ENCODE results near the gene OLFML3.

OLFML3 gene

DNA sequence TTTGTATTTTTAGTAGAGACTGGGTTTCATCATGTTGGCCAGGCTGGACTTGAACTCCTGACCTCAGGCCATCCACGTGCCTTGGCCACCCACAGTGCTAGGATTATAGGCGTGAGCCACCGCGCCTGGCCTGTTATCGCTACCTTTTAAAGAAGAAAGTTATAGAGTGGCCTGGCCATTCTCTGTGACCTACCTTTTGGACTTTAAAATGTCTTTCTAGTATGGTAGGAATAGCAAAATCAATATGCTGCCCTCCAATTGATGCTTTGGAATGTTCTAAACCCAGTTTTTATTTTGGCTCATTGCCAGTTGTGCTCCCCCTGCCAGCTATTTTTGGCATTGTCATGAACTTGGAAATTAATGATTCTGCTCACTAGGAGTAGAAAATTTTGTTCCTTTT lies 30.3 kb upstream of the OLFML3 start:
- H4K20me1 ChIP-seq (ENCODE audit: insufficient read depth, low read length) = no peaks in the 10 kb centered on the region
- H3K27ac ChIP-seq (ENCODE audit: low read length) = no peak overlapping the region
- no peak overlapping the region for H3K4me3 ChIP-seq (ENCODE audit: low read length)
- H2AFZ ChIP-seq (ENCODE audit: low read length) = no peak overlapping the region
- TF ChIP-seq, protein P1, sequence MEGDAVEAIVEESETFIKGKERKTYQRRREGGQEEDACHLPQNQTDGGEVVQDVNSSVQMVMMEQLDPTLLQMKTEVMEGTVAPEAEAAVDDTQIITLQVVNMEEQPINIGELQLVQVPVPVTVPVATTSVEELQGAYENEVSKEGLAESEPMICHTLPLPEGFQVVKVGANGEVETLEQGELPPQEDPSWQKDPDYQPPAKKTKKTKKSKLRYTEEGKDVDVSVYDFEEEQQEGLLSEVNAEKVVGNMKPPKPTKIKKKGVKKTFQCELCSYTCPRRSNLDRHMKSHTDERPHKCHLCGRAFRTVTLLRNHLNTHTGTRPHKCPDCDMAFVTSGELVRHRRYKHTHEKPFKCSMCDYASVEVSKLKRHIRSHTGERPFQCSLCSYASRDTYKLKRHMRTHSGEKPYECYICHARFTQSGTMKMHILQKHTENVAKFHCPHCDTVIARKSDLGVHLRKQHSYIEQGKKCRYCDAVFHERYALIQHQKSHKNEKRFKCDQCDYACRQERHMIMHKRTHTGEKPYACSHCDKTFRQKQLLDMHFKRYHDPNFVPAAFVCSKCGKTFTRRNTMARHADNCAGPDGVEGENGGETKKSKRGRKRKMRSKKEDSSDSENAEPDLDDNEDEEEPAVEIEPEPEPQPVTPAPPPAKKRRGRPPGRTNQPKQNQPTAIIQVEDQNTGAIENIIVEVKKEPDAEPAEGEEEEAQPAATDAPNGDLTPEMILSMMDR (IDR thresholded peaks at IDR 0.05; ENCODE audit: low read length) = no peak
- TF ChIP-seq EZH2 (optimal IDR thresholded peaks at IDR 0.05; ENCODE audit: low read depth, low read length) = no peak
- TF ChIP-seq EZH2phosphoT487 (IDR thresholded peaks at IDR 0.05; ENCODE audit: low read length) = no peak
- no peaks in the 10 kb centered on the region for H3K27me3 ChIP-seq (replicated peaks; ENCODE audit: insufficient read depth, low read length)
- H3K4me1 ChIP-seq (ENCODE audit: low read length) = peaks cover 28% of the 10 kb centered on the region; the same call in 1 of the 2 replicates
- no peak overlapping the region for H3K9ac ChIP-seq (ENCODE audit: low read length)
- DNase-seq = no peak
- no peaks in the 10 kb centered on the region for H3K9me2 ChIP-seq (replicated peaks; ENCODE audit: insufficient read depth, low read length)
- no peaks in the 10 kb centered on the region for H3K9me3 ChIP-seq (replicated peaks; ENCODE audit: insufficient read depth, low read length)
- peaks cover 29% of the 10 kb centered on the region for H3F3A ChIP-seq (ENCODE audit: insufficient read depth, low read length)
- H3K4me2 ChIP-seq (ENCODE audit: low read depth, low read length) = no peak overlapping the region
- no peaks in the 10 kb centered on the region for H3K36me3 ChIP-seq (replicated peaks; ENCODE audit: insufficient read depth, low read length)
- peaks cover 90% of the 10 kb centered on the region for H3K79me2 ChIP-seq (ENCODE audit: low read length)

GRCh38 chr1:113950908-113951307 lies 28.4 kb upstream of the OLFML3 start:
- peaks cover 18% of the 10 kb centered on the region for H3F3A ChIP-seq (ENCODE audit: insufficient read depth, low read length)
- no peak overlapping the region for H3K4me3 ChIP-seq (ENCODE audit: low read length)
- no peak overlapping the region for H3K27ac ChIP-seq (ENCODE audit: low read length)
- DNase-seq = no peak
- peaks cover 82% of the 10 kb centered on the region for H3K79me2 ChIP-seq (ENCODE audit: low read length)
- peaks cover 15% of the 10 kb centered on the region; the same call in 1 of the 2 replicates for H3K4me1 ChIP-seq (ENCODE audit: low read length)
- no peak for TF ChIP-seq EZH2phosphoT487 (IDR thresholded peaks at IDR 0.05; ENCODE audit: low read length)
- no peak for TF ChIP-seq EZH2 (optimal IDR thresholded peaks at IDR 0.05; ENCODE audit: low read depth, low read length)
- TF ChIP-seq, protein P1 (IDR thresholded peaks at IDR 0.05; ENCODE audit: low read length) = no peak
- H3K9me3 ChIP-seq (replicated peaks; ENCODE audit: insufficient read depth, low read length) = no peaks in the 10 kb centered on the region
- no peak overlapping the region for H2AFZ ChIP-seq (ENCODE audit: low read length)
- no peak overlapping the region for H3K4me2 ChIP-seq (ENCODE audit: low read depth, low read length)
- no peaks in the 10 kb centered on the region for H4K20me1 ChIP-seq (ENCODE audit: insufficient read depth, low read length)
- no peaks in the 10 kb centered on the region for H3K9me2 ChIP-seq (replicated peaks; ENCODE audit: insufficient read depth, low read length)
- no peak overlapping the region for H3K9ac ChIP-seq (ENCODE audit: low read length)
- no peaks in the 10 kb centered on the region for H3K27me3 ChIP-seq (replicated peaks; ENCODE audit: insufficient read depth, low read length)
- H3K36me3 ChIP-seq (replicated peaks; ENCODE audit: insufficient read depth, low read length) = no peaks in the 10 kb centered on the region

GRCh38 chr1:113951719-113952118 lies 27.6 kb upstream of the OLFML3 start:
- peaks cover 76% of the 10 kb centered on the region for H3K79me2 ChIP-seq (ENCODE audit: low read length)
- no peaks in the 10 kb centered on the region for H3K9me3 ChIP-seq (replicated peaks; ENCODE audit: insufficient read depth, low read length)
- no peak for DNase-seq
- TF ChIP-seq, protein P1 (IDR thresholded peaks at IDR 0.05; ENCODE audit: low read length) = no peak
- TF ChIP-seq EZH2 (optimal IDR thresholded peaks at IDR 0.05; ENCODE audit: low read depth, low read length) (no peak), EZH2phosphoT487 (IDR thresholded peaks at IDR 0.05; ENCODE audit: low read length) (no peak)
- no peak overlapping the region for H2AFZ ChIP-seq (ENCODE audit: low read length)
- H3K4me2 ChIP-seq (ENCODE audit: low read depth, low read length) = no peak overlapping the region
- H3K4me1 ChIP-seq (ENCODE audit: low read length) = peaks cover 11% of the 10 kb centered on the region; the same call in 1 of the 2 replicates
- H3K9ac ChIP-seq (ENCODE audit: low read length) = no peak overlapping the region
- peaks cover 11% of the 10 kb centered on the region for H3F3A ChIP-seq (ENCODE audit: insufficient read depth, low read length)
- H3K27me3 ChIP-seq (replicated peaks; ENCODE audit: insufficient read depth, low read length) = no peaks in the 10 kb centered on the region
- no peaks in the 10 kb centered on the region for H4K20me1 ChIP-seq (ENCODE audit: insufficient read depth, low read length)
- no peak overlapping the region for H3K4me3 ChIP-seq (ENCODE audit: low read length)
- H3K9me2 ChIP-seq (replicated peaks; ENCODE audit: insufficient read depth, low read length) = no peaks in the 10 kb centered on the region
- H3K27ac ChIP-seq (ENCODE audit: low read length) = no peak overlapping the region
- no peaks in the 10 kb centered on the region for H3K36me3 ChIP-seq (replicated peaks; ENCODE audit: insufficient read depth, low read length)

All from MM.1S (cell line).